SW 1271 (cell line): ENCODE results near the gene SAPCD2.
A peak's percentile ranks its signal among the peaks of the same experiment; 100 is the strongest.
"Not testable (repeated sequence)": the region's sequence is repeated elsewhere in the genome, so short reads cannot be mapped to it uniquely, and the experiment has no call there.

Source experiments
- DNase-seq, 2 experiments: peaks; one replicate each; lab custom pipeline; 2025; lab: John Stamatoyannopoulos, UW

Gene SAPCD2

GRCh38 chr9:137070201-137070905, at the start of gene SAPCD2:
TSS of gene SAPCD2 (minus strand) at chr9:137070557. CDS start at chr9:137070460, 97 bp downstream.
- peak; percentile 81 to 90 for DNase-seq

- not testable (repeated sequence) for DNase-seq
These were observed 47.8 kb upstream of the SAPCD2 start for GRCh38 chr9:137118092-137118603.

GRCh38 chr9:137117269-137117731, 46.9 kb upstream of the SAPCD2 start:
- DNase-seq, result no peak

GRCh38 chr9:137116728-137117127, 46.4 kb upstream of the SAPCD2 start:
- DNase-seq, result no peak

GRCh38 chr9:137116027-137116507, 45.7 kb upstream of the SAPCD2 start:
- no peak for DNase-seq

- no peak for DNase-seq
These were observed 45.2 kb upstream of the SAPCD2 start for GRCh38 chr9:137115394-137116026.

GRCh38 chr9:137114613-137115393, 44.4 kb upstream of the SAPCD2 start, which contains the start of gene DPP7:
TSS of gene DPP7 (minus strand) at chr9:137114733. CDS start at chr9:137114713, 20 bp downstream.
- DNase-seq, result peak in 1 of 2 experiments; percentile 64

GRCh38 chr9:137114220-137114612, 43.9 kb upstream of the SAPCD2 start:
- peak in 1 of 2 experiments; percentile 48 for DNase-seq

- DNase-seq, result peak in 1 of 2 experiments; percentile 11
These were observed 43.2 kb upstream of the SAPCD2 start for GRCh38 chr9:137113385-137114159.

GRCh38 chr9:137112564-137113384, 42.4 kb upstream of the SAPCD2 start:
- DNase-seq, result no peak

GRCh38 chr9:137111788-137112563, 41.6 kb upstream of the SAPCD2 start:
- no peak for DNase-seq

- no peak for DNase-seq
These were observed 40.8 kb upstream of the SAPCD2 start for GRCh38 chr9:137110911-137111787.

GRCh38 chr9:137110147-137110910, 40.0 kb upstream of the SAPCD2 start:
- no peak for DNase-seq

- DNase-seq, result no peak
These were observed 39.1 kb upstream of the SAPCD2 start for GRCh38 chr9:137109250-137110146.

GRCh38 chr9:137108608-137109249, 38.4 kb upstream of the SAPCD2 start:
- DNase-seq, result no peak

- no peak for DNase-seq
These were observed 37.6 kb upstream of the SAPCD2 start for GRCh38 chr9:137107982-137108381.
